ENCODE results near the gene NR3C2. TPM values are rescaled to one million over a fixed set of nuclear protein-coding genes. Genes with fewer than 3 reads are reported as not detected.

The NR3C2 gene
- polyA plus RNA-seq, 1 donor from 2014 or later = 0.06 TPM

GRCh38 chr4:148061141-148061481 lies 381.1 kb downstream of the NR3C2 start:
- no peak for TF ChIP-seq EZH2 (IDR thresholded peaks at IDR 0.05; ENCODE audit: borderline replicate concordance, insufficient read depth, low read length, poor library complexity, severe bottlenecking)
- TF ChIP-seq POLR2AphosphoS5 (IDR thresholded peaks at IDR 0.05) = no peak
- TF ChIP-seq MXI1 (conservative IDR thresholded peaks at IDR 0.05; ENCODE audit: poor library complexity, severe bottlenecking) = no peak
- no peak for TF ChIP-seq SMC3 (conservative IDR thresholded peaks at IDR 0.05; ENCODE audit: poor library complexity)
- TF ChIP-seq REST (IDR thresholded peaks at IDR 0.05; ENCODE audit: borderline replicate concordance) = no peak
- no peak for TF ChIP-seq TAF1 (IDR thresholded peaks at IDR 0.05; ENCODE audit: low read depth)
- TF ChIP-seq, protein P1, sequence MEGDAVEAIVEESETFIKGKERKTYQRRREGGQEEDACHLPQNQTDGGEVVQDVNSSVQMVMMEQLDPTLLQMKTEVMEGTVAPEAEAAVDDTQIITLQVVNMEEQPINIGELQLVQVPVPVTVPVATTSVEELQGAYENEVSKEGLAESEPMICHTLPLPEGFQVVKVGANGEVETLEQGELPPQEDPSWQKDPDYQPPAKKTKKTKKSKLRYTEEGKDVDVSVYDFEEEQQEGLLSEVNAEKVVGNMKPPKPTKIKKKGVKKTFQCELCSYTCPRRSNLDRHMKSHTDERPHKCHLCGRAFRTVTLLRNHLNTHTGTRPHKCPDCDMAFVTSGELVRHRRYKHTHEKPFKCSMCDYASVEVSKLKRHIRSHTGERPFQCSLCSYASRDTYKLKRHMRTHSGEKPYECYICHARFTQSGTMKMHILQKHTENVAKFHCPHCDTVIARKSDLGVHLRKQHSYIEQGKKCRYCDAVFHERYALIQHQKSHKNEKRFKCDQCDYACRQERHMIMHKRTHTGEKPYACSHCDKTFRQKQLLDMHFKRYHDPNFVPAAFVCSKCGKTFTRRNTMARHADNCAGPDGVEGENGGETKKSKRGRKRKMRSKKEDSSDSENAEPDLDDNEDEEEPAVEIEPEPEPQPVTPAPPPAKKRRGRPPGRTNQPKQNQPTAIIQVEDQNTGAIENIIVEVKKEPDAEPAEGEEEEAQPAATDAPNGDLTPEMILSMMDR (IDR thresholded peaks at IDR 0.05; ENCODE audit: poor library complexity, severe bottlenecking) = no peak
- no peak for TF ChIP-seq EP300 (conservative IDR thresholded peaks at IDR 0.05; ENCODE audit: poor library complexity, severe bottlenecking)
- TF ChIP-seq RAD21 (conservative IDR thresholded peaks at IDR 0.05) = no peak

DNA sequence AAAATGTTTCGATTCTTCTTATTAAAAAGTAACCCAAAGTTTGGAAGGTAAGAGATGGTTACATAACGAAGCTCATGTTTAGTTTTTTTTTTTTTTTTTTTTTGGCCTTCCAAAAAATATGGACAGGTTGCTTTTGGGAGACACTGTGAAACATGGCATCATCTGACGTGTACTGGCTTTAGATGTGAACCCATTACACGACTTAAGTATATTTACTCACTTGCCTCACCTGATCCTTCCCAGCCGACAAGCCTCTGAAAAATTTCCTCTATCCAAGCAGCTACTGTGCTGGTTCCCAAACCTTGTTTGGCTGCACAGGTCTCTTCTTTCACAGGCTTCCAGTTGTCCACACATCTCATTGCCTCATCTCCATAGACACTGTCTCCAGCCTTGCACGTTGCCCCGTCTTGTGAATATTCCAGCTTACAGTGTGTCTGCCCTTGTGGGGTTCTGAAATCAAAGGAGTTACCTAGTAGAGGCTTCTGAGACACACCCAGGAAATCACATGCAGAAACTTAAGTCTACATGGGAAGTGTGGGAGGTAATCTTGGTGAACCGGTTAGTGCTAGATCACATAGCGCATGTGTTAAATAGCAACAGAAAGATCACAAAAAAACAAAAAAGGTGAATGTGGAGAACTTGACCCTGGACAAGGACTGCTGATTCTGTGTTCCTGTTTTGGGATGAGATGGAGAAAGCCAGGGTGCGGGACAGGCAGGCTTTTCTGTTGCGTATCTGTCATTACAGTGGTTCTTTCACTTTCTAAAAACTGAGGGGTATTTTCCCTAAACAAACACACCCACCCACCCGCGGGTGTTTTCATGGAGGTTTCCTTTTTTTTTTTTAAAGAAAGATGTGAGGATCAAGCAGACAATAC lies 381.7 kb downstream of the NR3C2 start:
- H3K9me2 ChIP-seq (ENCODE audit: insufficient read depth, low read length) = no peaks in the 10 kb centered on the region
- no peak overlapping the region for H3K27ac ChIP-seq (ENCODE audit: low read length)
- no peak for TF ChIP-seq SMC3 (conservative IDR thresholded peaks at IDR 0.05; ENCODE audit: poor library complexity)
- TF ChIP-seq, protein P1 (IDR thresholded peaks at IDR 0.05; ENCODE audit: poor library complexity, severe bottlenecking) = no peak
- TF ChIP-seq EZH2 (IDR thresholded peaks at IDR 0.05; ENCODE audit: borderline replicate concordance, insufficient read depth, low read length, poor library complexity, severe bottlenecking) = no peak
- TF ChIP-seq REST (IDR thresholded peaks at IDR 0.05; ENCODE audit: borderline replicate concordance) = no peak
- TF ChIP-seq POLR2AphosphoS5 (IDR thresholded peaks at IDR 0.05) = no peak
- no peak for TF ChIP-seq MXI1 (conservative IDR thresholded peaks at IDR 0.05; ENCODE audit: poor library complexity, severe bottlenecking)
- TF ChIP-seq EP300 (conservative IDR thresholded peaks at IDR 0.05; ENCODE audit: poor library complexity, severe bottlenecking) = no peak
- TF ChIP-seq RAD21 (conservative IDR thresholded peaks at IDR 0.05) = no peak
- no peak overlapping the region for H3K4me3 ChIP-seq (ENCODE audit: low read length)
- no peaks in the 10 kb centered on the region for H4K20me1 ChIP-seq (ENCODE audit: insufficient read depth)
- H3K4me2 ChIP-seq (ENCODE audit: low read length) = no peak overlapping the region
- H3K36me3 ChIP-seq (ENCODE audit: insufficient read depth, low read length) = no peaks in the 10 kb centered on the region
- no peaks in the 10 kb centered on the region for H3K9me3 ChIP-seq (ENCODE audit: low read length)
- no peak overlapping the region for H3K9ac ChIP-seq (ENCODE audit: low read length)
- no peaks in the 10 kb centered on the region for H3F3A ChIP-seq (ENCODE audit: insufficient read depth, low read length, poor library complexity, severe bottlenecking)
- no peak overlapping the region for H2AFZ ChIP-seq (ENCODE audit: low read depth, low read length)
- no peaks in the 10 kb centered on the region for H3K27me3 ChIP-seq (ENCODE audit: insufficient read depth, low read depth, low read length)
- H3K79me2 ChIP-seq (replicated peaks; ENCODE audit: insufficient read depth, low read length) = no peaks in the 10 kb centered on the region

More at GRCh38 chr4:148061141-148061481, 381.1 kb downstream of the NR3C2 start:
- no peaks in the 10 kb centered on the region for H3K9me3 ChIP-seq (ENCODE audit: low read length)
- no peaks in the 10 kb centered on the region for H3K27me3 ChIP-seq (ENCODE audit: insufficient read depth, low read depth, low read length)
- no peaks in the 10 kb centered on the region for H4K20me1 ChIP-seq (ENCODE audit: insufficient read depth)
- H3K27ac ChIP-seq (ENCODE audit: low read length) = no peak overlapping the region
- H3K9me2 ChIP-seq (ENCODE audit: insufficient read depth, low read length) = no peaks in the 10 kb centered on the region
- H3K36me3 ChIP-seq (ENCODE audit: insufficient read depth, low read length) = no peaks in the 10 kb centered on the region
- H3K4me2 ChIP-seq (ENCODE audit: low read length) = no peak overlapping the region
- H3K9ac ChIP-seq (ENCODE audit: low read length) = no peak overlapping the region
- H2AFZ ChIP-seq (ENCODE audit: low read depth, low read length) = no peak overlapping the region
- no peak overlapping the region for H3K4me3 ChIP-seq (ENCODE audit: low read length)
- H3F3A ChIP-seq (ENCODE audit: insufficient read depth, low read length, poor library complexity, severe bottlenecking) = no peaks in the 10 kb centered on the region
- no peaks in the 10 kb centered on the region for H3K79me2 ChIP-seq (replicated peaks; ENCODE audit: insufficient read depth, low read length)

Measured in neural cell (in vitro differentiated cells).